ENCODE data around the gene GPR26.

DNA sequence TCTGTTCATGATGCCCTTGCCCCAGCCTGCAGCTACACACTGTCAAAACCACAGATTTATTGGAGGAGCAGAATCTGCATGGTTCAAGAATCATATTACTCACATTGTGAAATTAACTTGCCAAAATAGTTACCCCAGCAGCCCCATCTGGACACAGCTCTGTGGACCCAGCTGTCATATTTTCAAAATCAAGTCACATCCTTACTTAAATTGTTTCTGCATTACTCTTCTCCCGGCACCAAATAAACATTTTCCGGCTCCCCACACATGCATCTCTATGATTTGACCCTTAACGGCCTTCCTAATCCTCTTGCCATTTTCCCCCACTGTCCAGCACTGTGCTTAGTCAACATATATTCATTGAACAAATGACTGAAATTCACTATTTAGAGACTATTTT, 43.8 kb upstream of the GPR26 start:
- no peak for TF ChIP-seq TAF1 (IDR thresholded peaks at IDR 0.05; ENCODE audit: low read depth, low read length)
- TF ChIP-seq POLR2A (IDR thresholded peaks at IDR 0.05; ENCODE audit: low read depth, low read length) = no peak
- TF ChIP-seq POLR2AphosphoS5 (IDR thresholded peaks at IDR 0.05; ENCODE audit: low read depth, low read length) = no peak

Data from GM12891 (cell line).